A673 (cell line): ENCODE data around the gene CCDC186.

ENCODE experiments used
- EZH2 ChIP-seq: fragments of 200-600 bp; sonication (generic); IDR thresholded peaks from 2 replicates; pipeline ENCODE4 v1.6.1; 2017; ENCODE audit warnings: borderline replicate concordance, low read depth, mild to moderate bottlenecking, mixed read lengths, antibody characterized with exemption, low read length; ENCODE audit not compliant: poor library complexity, severe bottlenecking
- TF ChIP-seq, protein P1 (sequence below): fragments of 300-800, 200-600 bp; sonication (generic); conservative IDR thresholded peaks from 2 replicates; pipeline ENCODE4 v1.5.1; 2017; ENCODE audit warnings: low read depth, mild to moderate bottlenecking, antibody characterized with exemption, low read length, moderate library complexity, mixed read lengths

DNA sequence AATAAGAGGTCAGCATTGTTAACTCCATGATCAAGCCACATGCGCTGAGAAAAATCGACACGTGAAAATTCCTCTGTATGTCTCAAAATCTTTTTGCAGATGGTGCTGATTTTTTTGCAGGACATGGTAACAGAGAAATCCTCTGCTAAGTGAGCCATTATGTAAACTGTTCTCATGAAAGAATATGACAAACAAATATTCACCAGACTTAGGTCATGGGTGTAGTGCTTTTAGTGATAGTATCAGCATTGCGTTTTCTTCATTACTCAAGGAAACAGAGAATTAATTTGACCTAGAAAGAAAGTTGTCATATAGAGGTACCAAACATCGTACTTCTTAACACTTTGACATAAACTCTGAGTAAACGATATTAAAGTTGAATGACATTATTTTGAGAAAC is 95.7 kb downstream of the CCDC186 start:
- TF ChIP-seq, protein P1, sequence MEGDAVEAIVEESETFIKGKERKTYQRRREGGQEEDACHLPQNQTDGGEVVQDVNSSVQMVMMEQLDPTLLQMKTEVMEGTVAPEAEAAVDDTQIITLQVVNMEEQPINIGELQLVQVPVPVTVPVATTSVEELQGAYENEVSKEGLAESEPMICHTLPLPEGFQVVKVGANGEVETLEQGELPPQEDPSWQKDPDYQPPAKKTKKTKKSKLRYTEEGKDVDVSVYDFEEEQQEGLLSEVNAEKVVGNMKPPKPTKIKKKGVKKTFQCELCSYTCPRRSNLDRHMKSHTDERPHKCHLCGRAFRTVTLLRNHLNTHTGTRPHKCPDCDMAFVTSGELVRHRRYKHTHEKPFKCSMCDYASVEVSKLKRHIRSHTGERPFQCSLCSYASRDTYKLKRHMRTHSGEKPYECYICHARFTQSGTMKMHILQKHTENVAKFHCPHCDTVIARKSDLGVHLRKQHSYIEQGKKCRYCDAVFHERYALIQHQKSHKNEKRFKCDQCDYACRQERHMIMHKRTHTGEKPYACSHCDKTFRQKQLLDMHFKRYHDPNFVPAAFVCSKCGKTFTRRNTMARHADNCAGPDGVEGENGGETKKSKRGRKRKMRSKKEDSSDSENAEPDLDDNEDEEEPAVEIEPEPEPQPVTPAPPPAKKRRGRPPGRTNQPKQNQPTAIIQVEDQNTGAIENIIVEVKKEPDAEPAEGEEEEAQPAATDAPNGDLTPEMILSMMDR = no peak
- TF ChIP-seq EZH2 = no peak
